GM18511 (cell line): Measurements from ENCODE around the gene EPS8.
"Not testable (repeated sequence)": the region's sequence is repeated elsewhere in the genome, so short reads cannot be mapped to it uniquely, and the experiment has no call there.

Experiments used
- ATAC-seq: cut with Tn5 transposase; IDR thresholded peaks from one replicate; pipeline ENCODE4 v1.9.1; 2021; ENCODE audit warnings: mild to moderate bottlenecking, moderate library complexity; ENCODE audit not compliant: unreplicated experiment

Gene EPS8

DNA sequence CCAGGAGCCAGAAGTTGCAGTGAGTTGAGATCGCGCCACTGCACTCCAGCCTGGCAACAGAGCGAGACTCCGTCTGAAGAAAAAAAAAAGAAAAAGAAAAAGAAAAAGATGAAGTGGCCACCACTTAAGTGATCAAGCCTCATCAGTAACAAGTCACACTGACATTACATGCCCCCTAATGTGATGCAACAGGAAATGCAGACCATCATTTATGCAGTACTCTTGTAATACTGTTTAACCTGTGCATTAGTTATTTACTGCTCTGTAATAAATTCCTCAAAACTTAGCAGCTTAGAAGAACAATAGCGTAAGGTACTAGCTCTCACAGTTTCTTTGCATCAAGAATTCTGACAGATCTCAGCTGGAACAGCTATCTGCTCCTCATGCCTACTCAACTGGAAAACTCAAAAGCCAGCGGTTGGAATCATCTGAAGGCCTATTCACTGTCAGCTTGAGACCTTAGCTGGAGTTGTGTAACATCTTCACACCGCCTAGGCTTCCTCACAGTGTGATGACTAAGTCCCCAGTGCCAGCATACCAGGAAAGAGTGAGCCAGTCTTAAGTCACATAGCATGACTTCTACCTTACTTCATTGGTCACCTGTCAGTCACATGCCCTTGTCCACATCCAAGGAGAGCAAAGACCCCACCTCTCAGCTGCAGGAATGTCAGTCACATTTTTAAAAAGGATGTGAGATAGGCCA, 31.5 kb downstream of the EPS8 start:
- no peak for ATAC-seq

DNA sequence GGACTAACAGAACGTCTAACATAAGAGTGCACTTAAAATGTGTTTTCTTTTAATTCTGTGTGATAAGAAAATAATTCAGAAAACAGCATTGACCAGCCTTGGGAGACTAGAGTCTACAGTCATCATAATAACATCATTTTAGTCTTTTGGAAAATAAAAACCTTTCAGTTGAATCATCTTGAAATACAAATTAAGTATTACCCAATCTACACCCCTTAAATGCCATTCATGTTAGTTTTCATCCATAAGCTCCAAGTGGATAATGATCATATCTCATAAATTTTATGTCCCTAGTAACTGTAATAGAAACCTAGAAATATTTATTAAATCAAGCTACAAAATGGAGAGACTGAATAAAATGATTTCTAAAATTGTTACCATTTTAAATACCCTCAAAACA, 32.4 kb downstream of the EPS8 start:
- ATAC-seq = no peak

DNA sequence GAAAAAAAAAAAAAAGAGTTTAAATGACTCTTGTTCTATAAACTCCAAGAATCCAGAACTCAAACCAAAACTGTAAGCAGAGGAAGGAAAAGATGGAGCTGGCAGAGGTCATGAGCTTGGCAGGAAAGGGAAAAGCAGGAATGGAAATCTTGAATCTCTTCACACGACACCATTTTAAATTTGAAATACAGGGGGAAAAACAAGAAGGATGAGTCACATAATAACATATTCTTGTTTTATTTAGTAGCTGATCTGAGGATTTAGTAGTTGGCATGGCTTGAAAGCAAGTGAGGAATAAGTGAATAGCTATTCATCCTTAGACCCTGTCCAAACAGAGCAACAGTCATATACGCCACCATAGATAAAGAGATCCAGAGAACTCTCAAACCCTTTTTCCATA, 35.0 kb downstream of the EPS8 start:
- no peak for ATAC-seq

DNA sequence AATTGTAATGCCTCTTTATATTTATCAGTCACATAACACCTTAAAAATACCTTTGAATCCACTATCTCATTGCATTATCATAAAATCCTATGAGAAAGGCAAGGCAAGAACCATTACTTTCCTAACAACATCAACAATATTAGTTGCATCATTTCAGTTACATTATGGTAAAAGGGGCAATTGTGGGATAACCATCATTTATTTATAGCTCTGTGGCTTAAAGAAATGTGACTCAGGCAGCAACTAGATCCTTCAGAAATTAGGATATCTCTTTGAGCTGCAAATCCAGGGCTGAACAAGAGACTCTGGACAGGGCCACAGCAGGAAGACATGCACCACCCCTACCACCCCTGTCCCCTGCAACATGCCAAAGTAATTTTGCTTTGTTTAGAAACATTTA, 36.4 kb downstream of the EPS8 start:
- no peak for ATAC-seq

DNA sequence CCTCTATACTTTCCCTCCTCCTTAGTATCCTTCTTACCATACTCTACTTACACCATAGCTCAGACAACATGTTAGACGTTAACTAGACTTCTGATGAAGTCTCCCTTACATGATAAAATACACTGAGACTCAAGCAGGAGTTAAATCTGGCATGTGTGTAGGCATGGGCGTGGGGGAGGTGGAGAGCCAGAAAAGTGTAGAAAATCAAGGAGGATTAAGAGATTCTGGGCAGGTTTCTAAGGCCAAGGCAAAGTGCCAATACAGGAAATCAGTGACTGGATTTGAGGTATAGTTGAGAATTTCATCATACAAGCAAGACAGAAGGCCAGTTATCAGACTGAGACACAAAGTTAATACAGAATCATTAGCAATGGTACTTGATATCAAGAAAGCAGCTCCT, 37.4 kb downstream of the EPS8 start:
- no peak for ATAC-seq

DNA sequence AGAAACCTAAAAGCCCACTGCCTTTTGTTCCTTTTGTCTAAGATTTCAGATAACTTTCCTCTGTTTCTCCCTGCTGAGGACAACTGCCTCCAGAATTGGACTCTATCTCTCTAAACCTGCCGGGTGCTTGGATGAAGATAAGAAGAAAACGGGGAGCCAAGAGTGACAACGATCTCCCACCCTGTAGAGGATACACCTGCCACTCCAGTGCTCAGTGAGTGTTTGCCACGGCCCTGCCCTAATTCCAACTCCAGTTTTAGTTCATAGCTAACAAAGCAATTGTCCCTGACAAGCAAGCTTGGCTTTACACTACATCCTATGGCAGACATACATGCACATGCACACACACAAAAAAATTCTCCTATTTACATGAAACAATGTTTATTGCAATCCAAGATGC, 39.3 kb downstream of the EPS8 start:
- ATAC-seq = no peak

DNA sequence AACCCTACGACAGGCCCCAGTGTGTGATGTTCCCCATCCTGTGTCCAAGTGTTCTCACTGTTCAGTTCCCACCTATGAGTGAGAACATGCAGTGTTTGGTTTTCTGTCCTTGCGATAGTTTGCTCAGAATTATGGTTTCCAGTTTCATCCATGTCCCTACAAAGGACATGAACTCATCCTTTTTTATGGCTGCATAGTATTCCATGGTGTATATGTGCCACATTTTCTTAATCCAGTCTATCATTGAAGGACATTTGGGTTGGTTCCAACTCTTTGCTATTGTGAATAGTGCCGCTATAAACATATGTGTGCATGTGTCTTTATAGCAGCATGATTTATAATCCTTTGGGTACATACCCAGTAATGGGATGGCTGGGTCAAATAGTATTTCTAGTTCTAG, 47.3 kb downstream of the EPS8 start:
- ATAC-seq = not testable (repeated sequence)

DNA sequence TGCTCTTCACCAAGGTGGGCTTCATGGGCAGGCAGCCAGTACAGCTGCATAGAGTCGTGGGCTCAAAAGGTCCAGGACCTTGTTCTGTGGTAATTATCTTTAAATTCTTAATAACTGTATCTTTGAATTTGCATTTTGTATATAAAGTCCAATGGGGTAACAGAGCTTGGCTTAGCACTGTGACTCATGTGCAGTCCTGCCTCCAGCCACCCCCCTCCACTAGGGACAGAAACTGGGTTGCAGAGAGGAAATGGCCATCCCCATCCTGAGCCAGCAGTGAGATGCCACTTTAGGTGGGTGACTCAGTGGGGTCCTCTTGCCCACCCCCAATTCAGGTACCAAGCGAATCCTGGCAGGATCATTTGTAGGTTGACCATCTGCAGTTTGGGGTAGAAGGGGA, 48.1 kb downstream of the EPS8 start:
- no peak for ATAC-seq

DNA sequence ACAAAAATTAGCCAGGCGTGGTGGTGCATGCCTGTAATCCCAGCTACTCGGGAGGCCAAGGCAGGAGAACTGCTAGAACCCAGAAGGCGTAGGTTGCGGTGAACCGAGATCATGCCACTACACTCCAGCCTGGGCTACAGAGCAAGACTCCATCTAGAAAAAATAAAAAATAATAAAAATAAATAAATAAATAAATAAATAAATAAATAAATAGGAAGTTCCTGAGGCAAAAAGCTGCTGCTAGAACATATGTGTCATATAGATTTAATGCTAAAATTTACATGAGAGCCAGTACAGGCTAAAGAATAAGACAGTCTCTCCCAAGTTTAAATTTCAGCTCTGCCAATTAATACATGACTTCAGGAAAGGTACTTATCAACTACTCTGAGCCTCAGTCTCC, 48.8 kb downstream of the EPS8 start:
- ATAC-seq = not testable (repeated sequence)

DNA sequence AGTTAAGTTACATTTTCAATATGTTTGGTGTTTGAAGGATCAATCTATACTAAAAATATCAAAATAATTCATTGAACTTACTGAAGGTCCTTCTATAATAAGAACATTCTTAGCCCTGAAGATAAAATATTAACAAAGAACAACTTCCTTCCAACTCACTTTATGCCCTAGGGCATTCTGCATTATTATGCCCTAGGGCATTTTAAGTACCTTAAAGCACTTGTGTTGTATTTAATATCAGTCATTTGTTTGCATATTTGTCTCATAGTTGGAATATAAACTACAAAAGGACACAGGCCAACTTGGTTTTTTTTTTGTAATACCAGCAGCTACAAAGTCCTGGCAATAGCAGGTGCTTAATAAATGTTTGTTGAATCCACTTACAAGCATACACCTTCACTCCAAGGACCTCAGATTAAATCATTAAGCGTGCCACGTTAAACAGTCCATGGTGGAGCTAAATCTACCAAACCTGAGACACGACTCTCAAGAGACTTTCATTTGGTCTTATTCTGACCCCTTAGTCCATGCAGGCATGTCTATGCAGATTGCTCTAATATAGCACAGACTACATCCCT, 50.7 kb downstream of the EPS8 start:
- ATAC-seq = no peak

DNA sequence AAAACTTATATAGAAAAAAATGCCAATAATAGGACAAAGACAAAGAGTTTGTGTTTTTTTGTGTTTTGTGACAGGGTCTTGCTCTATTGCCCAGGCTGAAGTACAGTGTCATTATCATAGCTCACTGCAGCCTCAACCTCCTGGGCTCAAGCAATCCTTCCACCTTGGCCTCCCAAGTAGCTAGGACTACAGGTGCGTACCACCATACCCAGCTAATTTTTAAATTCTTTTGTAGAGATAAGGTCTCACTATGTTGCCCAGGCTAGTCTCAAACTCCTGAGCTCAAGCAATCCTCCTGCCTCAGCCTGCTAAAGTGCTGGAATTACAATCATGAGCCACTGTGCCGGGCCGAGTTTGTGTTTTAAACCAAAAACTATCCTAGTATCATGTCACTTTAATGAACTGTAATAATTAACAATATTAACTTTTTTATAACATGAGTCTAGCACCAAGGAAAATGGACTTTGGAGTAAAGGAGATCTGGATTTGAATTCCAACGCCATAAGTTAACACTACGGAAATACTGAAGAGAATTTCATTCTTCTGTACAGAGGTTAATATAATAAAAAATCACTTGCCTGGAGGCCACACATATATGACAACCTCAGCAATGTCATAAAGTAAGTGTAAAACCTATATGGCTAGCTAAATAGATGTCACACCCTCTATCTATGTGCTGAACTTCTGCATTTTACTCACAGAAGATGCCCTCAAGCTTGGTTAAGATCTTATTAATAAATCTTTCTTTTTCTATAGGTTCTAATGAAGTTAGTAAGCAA, 53.2 kb downstream of the EPS8 start:
- ATAC-seq = no peak

DNA sequence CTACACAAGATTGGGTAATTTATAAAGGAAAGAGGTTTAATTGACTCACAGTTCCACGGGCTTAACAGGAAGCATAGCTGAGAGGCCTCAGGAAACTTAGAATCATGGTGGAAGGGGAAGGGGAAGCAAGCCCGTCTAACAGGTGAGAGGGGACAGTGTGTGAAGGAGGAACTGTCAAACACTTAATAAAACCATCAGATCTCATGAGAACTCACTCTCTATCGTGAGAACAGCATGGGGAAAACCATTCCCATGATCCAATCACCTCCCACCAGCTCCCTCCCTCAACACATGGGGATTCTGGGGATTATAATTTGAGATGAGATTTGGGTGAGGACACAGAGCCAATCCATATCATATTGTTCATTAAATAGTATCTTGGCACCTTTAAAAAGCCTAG, 56.1 kb downstream of the EPS8 start:
- ATAC-seq = peak; percentile 37

DNA sequence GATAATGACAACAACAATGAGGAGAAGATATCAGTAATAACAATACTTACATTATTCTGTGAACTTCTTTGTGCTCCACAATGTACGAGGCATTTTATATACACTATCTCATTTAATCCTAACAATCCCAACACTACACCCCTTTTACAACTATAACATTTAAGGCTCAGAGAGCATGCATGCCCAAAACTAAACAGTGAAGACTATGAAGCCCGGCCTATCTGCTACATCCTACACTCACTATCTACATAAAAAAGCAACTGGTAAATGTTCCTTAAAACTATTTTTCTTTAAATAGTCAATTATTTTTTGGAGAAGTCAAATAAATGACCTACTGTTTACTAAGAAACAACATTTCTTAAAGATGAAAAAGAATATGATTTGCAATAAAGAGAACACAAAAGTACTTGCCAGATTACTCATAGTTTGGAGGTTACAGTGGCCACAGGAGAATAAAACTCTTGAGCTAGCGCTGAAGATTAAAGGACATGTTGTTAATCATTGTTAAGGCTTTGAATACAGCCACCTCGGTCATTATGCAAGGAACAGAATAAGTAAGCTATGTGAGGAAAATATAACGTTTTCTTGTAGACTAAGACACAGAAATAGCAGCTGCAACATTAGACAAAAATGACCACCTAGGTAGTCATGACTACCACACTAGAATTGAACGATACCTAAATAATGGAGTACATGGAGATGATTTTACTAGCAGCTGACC, 56.7 kb downstream of the EPS8 start:
- peak; percentile 82 for ATAC-seq

DNA sequence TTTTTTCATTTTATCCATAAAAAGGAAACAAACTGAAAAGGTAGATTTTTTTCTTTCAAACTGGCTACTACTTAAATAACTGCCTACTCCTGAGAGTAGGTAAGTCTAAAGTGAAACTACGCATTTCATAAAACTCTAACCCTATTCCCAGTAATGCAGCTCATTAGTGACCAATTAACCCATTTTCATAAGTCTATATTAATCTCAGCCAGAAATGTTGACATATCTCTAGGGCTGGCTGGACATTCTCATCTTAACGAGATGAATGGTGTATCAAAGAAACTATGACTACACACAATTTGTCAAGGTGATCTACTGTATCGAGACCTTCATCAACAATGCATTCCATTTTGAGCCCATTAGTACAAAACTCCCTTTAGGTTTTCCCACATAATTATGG, 57.2 kb downstream of the EPS8 start:
- ATAC-seq = no peak

DNA sequence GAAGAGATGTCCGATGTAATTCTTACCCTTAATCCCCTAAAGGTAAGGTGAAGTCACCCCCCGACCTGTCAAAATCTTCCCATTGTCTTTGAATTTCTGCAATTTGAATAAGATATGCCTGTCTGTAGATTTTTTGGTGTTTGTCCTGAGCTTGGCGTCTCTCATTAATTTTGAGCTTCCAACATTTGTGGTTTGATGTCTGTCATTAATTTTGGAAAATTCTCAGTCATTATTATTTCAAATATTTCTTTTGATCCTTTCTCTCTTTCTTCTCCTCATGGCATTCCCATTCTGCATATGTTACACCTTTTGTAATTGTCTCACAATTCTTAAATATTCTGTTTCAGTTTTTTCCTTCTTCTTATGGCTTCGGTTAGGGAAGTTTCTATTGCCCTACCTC, 60.1 kb downstream of the EPS8 start:
- no peak for ATAC-seq

DNA sequence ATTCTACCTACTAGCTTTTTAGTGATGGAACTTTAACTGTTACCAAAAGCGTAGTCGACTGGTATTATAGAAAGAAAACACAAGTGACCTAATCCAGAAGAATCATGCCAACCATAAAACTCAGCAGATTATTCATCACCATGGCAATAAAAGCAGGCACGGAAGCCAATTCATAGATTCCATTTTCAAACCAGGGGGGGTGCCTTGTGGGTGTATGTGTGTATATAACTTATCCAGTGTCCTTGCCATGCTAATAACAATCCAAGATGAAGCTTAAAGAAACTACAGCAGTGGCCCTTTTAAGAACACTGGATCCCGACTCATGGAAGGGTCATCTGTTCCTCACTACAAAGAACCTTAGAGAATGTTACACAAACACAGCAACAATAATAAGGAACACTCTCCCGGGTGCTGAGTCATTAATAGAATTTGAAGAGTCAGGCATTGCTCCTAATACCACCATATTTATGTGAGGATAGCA, 61.0 kb downstream of the EPS8 start:
- ATAC-seq = no peak

DNA sequence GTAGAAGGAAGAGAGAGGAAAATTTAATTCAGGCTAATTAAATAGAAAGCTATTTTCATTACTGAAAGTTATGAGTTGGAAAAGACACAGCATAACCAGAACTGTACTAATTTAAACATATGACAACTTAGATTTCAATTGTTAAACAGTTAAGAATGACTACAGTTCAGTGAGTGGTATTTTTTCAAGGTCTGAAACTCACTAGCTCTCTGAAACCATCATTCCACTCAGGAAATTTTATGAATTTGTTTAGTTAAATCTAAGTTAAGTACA, 62.4 kb downstream of the EPS8 start:
- no peak for ATAC-seq

DNA sequence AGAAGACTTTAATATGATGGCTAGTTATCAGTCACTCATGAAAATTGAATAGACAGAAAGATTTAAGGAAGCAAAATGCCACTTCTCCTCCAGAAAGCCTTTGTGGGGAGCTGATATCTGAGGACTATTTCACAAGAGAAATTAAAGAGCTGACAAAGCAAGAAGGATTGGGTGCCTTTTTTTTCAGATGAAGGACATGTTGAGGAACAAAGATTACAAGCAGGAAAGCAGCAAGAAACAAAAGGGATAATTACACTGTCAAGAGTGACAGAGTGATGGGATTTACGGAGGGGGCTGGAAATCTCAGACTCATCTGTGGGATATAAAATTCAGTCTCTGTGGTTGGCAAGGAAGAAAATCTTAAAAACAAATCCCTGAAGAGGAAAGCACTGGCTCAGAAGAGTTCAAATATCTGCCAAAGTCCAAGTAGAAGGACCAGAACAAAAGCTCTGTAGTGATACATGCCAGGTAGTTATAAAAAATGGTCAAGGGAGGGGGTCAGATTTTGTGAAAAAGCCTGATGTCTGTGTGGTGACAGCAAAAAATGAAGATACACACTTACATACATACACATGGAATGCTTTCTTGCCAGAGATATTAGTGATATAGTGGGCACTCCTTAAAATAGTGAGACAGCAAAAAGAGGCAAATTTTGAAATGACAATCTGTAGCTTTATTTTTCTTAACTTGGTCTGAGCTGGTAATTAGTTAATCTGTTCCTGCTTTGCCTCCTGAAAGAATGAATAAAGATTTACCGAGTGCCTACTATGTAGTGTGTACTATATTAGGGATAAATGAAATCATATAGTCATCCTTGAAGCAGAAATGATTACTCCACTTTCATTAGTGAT, 62.9 kb downstream of the EPS8 start:
- ATAC-seq = no peak

DNA sequence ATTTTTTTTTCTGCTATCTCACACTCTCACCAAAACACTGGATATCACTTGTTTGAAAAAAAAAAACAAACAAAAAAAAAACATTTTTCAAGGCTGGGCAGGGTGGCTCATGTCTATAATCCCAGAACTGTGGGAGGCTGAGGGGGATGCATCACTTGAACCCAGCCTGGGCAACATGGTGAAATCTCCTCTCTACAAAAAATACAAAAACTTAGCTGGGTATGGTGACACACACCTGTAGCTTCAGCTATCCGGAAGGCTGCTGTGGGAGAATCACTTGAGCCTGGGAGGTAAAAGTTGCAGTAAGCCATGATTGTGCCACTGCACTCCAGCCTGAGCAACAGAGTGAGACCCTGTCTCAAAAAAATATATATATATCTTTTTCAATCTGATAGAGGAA, 66.2 kb downstream of the EPS8 start:
- ATAC-seq = no peak

DNA sequence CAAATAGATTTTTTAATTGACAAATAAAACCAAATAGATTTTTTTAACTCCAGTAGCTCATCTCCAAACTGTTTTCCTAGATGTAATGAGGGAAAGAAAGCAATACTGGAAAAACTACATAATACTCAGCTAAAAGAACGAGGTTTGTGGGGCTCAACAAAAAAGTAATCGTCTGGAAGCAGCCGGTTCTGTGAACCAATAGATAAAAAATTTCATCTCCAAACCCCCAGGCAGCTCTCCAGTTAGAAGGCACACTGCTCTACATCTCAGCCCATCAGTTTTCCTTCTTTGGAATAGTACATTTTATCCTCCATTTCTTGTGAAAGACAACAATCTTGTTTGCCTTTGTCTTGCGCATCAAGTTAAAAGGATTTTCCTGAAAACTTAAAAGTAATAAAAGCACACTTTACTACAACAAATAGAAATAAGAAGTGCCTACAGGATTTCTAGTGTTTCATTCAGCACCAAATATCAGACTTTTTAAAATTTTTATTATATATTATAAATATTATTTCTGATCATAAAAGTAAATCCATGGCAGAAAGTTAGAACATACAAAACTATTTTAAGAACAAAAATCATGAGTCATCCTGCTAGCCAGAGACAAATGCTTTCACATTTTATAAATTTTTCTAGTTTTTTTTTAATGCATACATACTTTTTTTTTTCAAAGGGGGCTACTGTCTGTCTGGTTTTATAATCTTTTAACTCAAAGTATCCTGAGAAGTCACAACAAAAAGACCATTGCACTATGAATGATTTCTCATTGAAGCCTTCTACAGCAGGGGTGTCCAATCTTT, 67.7 kb downstream of the EPS8 start:
- no peak for ATAC-seq
